A549 treated with CpdA at 1 μM for 4 hours (cell line): ENCODE data around the gene ZNF284. TPM values are rescaled to one million over a fixed set of nuclear protein-coding genes. Genes with fewer than 3 reads are reported as not detected.

Experiments
- total RNA-seq: library from RNA; stranded (reverse); fragments of 200-300 nt; extraction: Qiagen RNA extraction; gene quantifications from 5 replicates; pipeline ENCODE4 v1.2.3, GENCODE V29; 2022; ENCODE audit warnings: low read depth

The ZNF284 gene
- total RNA-seq = 0.41 to 0.71 TPM (median 0.45 TPM) in 5 replicates

GRCh38 chr19:44071824-44072542 is at the start of gene ZNF284:
Gene ZNF284 (plus strand): TSS chr19:44072159. CDS start chr19:44076390, 4,231 bp downstream.

GRCh38 chr19:44025217-44025936 is 46.6 kb upstream of the ZNF284 start, which contains the start of gene ZNF222:
Gene ZNF222 (plus strand): TSS chr19:44025379. CDS start chr19:44025437, 58 bp downstream.

GRCh38 chr19:44051650-44052402 is 20.1 kb upstream of the ZNF284 start, which contains the start of gene ZNF223:
Gene ZNF223 (plus strand): TSS chr19:44052036. CDS start chr19:44055177, 3,141 bp downstream.

GRCh38 chr19:44093931-44094765 is 22.2 kb downstream of the ZNF284 start, which contains the start of gene ZNF224:
Gene ZNF224 (plus strand): TSS chr19:44094361. CDS start chr19:44097874, 3,513 bp downstream.

DNA sequence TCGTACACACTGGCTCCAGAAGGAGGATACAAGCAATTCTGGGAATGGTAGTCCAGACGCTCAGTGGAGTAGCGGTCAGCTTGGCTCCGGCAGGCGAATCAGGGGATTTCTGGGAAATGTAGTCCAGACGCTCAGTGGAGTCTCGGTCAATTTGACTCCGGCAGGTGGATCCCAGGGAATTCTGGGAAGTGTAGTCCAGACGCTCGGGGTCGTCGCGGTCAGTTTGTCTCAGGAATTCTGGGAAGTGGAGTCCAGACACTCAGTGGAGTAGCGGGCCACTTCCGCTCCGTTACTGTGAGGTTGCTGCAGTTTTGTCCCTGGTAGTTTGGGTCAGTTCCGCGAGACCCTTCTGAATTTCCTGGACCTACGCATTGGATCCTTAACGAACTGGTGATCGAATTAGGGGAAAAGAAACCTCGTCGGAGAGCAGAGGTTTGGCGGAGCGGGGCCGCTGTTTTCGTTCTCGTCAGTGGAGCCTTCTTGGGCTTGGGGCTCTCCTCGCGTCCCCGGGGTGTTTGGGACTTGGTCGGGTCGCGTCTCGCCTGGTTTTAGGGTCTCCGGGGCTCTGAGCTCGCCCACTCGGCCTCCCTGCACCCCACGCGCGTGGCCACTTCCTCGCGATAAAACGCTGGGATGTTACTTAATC is 41.3 kb downstream of the ZNF284 start, which contains the start of gene ZNF225:
ZNF225 (plus strand) TSS at position 262 of the 646 bp plus-strand sequence. CDS start 2,429 bp downstream, outside the sequence.

Other genes with a start within 250 kb of the ZNF284 start
- gene ZNF283, start 244.8 kb upstream of the ZNF284 start, total RNA-seq = 3.5 to 5.4 TPM (median 4.1 TPM) in 5 replicates
- 0.20 to 0.43 TPM (median 0.23 TPM) in 5 replicates for gene ZNF404, start 188.2 kb upstream of the ZNF284 start, total RNA-seq
- 10.3 to 12.8 TPM (median 10.6 TPM) in 5 replicates for gene ZNF45, start 136.9 kb upstream of the ZNF284 start, total RNA-seq
- gene ZNF221, start 120.9 kb upstream of the ZNF284 start, total RNA-seq = 0.23 to 0.90 TPM (median 0.61 TPM) in 5 replicates
- 2.4 to 3.6 TPM (median 3.1 TPM) in 5 replicates for gene ZNF155, start 88.0 kb upstream of the ZNF284 start, total RNA-seq
- gene ZNF230, start 69.2 kb upstream of the ZNF284 start, total RNA-seq = 2.5 to 3.8 TPM (median 3.5 TPM) in 5 replicates
- gene ZNF222, start 46.8 kb upstream of the ZNF284 start, total RNA-seq = 3.0 to 6.0 TPM (median 3.5 TPM) in 5 replicates
- gene ZNF223, start 20.1 kb upstream of the ZNF284 start, total RNA-seq = 2.4 to 2.9 TPM (median 2.6 TPM) in 5 replicates
- 9.3 to 12.8 TPM (median 10.4 TPM) in 5 replicates for gene ZNF224, start 22.2 kb downstream of the ZNF284 start, total RNA-seq
- 2.1 to 4.6 TPM (median 3.0 TPM) in 5 replicates for gene ZNF225, start 41.2 kb downstream of the ZNF284 start, total RNA-seq
- gene ZNF234, start 69.4 kb downstream of the ZNF284 start, total RNA-seq = 1.9 to 3.2 TPM (median 2.6 TPM) in 5 replicates
- 19.3 to 23.0 TPM (median 19.8 TPM) in 5 replicates for gene ZNF226, start 92.9 kb downstream of the ZNF284 start, total RNA-seq
- 10.7 to 12.9 TPM (median 11.0 TPM) in 5 replicates for gene ZNF227, start 140.4 kb downstream of the ZNF284 start, total RNA-seq
- gene ZNF233, start 187.7 kb downstream of the ZNF284 start, total RNA-seq = 0.41 to 0.86 TPM (median 0.45 TPM) in 5 replicates
- gene ZNF235, start 232.9 kb downstream of the ZNF284 start, total RNA-seq = 2.4 to 4.1 TPM (median 3.1 TPM) in 5 replicates